ENCODE measurements around the gene BBS9.
"Not testable (repeated sequence)": the region's sequence is repeated elsewhere in the genome, so short reads cannot be mapped to it uniquely, and the experiment has no call there.

The BBS9 gene

DNA sequence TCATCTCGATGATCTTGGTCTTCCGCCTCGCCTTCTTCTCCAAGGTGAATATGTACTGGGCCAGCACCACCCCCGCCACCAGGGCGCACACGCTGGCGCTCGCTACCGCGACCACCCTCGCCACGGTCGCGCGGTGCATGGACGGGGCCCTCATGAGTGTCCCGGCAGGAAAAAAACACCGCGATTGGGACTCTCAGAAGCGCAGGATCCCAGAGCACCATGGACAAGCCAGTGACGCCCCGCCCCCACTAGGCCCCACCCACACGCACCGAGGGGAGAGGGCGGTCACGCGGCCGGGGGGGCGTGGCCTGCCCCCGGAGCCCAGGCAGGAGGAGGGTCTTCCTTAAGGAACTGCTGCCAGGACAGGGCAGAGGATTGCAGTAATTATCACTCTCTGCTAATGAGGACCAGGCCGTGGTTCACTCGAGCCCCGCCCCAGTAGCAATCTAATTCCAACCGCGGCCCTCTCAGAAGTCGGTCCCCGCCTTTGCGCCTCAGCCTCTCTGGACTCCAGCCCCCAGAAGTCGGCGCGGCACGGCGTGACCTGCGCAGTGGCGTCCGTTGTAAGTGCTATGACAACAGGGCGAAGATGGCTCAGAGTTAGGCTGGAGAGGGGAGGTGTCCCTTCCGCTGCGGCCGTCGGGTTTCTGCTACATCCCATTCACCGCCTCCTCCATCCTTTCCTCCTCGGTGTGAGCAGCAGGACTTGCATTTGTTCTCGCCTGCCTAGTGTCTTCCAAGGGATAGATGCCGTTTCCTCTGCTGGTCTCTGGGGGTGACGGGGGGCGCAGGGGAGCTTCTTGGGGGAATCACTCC is at the start of gene BBS9:
TSS of gene BBS9 (plus strand) at position 575 of the 816 bp plus-strand sequence. CDS start 16,689 bp downstream, outside the sequence.
- peak; percentile 94 for DNase-seq

DNA sequence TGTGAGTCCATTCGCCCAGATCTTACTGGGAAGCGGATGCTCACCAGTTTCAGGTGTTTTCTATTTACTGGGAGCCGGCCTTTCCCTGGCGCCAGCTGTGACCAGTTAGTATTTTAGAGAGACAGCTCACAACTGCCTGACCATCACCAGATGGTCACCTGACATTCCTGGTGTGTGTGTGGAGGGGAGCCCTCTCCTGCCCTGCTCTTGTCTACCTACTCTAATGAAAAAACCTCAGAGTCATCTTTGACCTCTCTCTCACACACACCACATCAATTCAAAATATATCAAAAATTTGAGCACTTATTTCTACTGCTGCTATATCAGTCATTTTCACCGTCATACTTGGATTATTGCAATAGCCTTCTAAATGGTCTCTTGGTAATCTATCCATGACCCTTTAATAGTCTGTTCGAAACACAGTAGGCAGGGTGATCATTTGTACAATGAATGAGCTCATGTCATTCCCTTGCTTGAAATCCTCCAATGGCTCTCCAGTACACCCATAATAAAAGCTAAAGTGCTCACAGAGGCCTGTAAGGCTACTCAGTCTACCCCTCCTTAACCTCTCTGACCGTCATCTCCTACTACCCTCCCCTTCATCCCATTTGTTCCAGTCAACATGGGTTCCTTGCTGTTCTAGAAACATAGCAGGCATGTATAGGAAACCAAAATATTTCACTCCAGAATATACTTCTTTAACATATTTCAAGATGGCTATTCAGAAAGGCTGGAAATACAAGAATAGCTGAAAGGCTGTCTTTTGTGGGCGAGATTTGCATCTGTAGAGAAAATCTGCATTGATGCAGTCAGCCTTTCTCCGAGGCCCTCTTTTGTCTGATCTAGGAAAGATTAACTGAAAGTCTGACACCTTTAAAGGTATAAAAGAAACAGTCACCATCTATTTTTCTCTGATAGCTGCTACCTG is 49.3 kb upstream of the BBS9 start:
- no peak for DNase-seq

DNA sequence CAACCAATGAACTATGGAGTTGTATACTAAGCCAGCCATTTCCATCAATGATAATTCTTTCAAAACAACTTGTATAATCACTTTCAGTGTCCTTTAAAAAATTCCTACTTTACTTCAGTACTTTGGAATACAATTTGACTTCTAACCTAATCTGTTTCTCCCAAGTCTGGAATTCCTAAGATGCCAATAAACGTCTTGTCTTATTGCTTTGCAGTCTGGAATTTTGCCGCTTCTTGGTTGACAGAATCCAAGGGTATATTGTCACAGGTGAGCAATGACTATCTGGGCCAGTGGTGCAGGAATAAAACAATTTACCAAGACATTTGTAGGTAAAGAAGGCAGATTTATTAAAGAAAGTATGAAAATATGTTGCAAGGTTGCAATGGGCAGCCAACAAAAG is 42.0 kb upstream of the BBS9 start:
- DNase-seq, result no peak

DNA sequence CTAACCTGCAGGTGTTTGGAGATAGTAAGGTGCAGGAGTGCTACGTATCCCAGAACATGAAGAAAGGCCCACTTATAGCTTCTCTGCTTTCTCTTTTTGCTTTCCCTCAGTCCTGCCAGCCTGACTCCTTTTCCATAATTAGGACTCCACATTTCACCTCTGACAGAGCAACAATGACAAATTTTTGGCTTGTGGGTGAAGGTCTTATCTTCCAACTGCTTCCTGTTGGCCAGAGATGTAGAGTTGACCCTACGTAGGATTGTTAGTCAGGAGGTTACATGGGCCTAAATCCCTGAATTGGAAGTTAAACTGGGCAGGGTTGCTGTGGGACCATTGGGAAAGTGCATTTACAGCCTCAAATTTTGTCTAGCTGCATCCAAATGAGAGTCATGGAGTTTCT is 41.5 kb upstream of the BBS9 start:
- DNase-seq, result no peak

DNA sequence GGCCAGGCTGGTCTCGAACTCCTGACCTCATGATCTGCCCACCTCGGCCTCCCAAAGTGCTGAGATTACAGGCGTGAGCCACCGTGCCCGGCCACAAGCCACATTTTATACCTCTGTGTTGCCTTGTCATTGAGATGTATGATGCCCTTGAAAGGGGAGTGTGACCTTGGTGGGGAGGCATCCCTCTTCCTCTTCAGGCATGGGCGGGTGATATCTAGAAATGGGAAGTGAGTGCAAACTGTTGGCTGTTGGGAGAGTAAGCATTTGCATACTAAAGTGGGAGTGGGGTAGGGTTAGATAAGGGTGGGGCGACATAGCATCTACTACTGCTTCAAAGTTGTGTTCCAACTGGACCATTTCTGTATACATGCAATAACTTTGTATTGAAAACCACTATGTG is 40.2 kb upstream of the BBS9 start:
- no peak for DNase-seq

DNA sequence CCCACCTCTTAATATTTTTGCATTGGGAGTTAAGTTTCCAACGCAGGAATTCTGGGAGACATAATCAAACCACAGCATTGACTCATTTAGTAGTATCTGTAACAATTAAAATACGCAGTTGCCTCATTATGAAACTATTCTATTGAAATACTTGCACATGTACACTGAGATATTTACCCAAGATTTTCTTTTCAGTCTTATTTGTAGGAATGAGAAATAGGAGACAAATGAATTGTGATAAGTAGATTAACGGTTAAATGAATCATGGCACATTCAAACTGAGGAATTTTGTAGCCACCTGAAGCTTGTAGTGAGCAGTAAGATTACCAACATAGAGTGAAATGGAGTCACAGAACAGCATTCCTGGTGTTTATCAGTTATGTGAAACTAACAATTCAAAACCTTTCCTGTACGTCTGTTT is 38.2 kb upstream of the BBS9 start:
- no peak for DNase-seq

DNA sequence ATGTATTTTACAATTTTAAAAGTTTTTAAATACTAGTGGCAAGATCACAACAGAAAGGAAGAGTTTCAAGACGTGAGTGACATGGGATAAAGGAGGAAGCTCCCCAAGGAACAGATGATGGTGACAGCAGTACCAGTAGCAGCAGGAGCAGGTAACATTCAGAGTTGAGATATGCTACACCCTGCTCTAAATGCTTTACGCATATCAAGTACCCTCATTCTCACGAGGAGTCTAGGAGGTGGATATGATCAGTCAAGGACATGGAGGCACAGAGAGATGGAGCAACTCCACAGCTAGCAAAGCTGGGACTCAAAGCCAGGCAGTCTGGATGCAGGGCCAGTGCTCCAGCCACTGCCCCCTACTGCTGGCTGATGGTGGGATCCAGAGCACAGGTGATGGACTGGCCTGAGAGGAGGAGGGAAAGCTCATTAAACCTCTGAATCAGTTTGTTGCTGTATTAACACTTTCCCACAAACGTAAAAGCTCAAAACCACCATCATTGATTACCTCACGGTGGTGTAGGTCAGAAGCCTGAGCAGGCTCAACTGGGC is 37.6 kb upstream of the BBS9 start:
- no peak for DNase-seq

DNA sequence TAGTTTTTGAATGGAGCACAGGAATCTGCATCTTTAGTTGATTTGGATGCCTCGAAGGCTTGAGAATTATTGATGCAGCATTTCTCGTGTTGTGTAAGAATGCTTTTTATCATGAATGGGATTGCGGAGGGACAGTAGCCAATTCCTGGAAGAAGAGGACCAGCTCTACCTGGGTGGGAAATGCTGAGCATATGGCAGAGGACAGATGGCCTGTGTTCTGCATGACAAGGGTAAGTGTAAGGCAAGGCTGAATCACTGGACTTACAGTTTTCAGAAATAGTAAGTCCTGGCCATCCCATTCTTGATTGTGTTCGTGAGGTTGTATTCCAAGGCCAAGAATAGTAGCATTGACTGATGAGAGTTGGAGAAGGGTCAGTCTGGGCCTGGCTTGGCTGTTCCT is 36.1 kb upstream of the BBS9 start:
- DNase-seq, result no peak

DNA sequence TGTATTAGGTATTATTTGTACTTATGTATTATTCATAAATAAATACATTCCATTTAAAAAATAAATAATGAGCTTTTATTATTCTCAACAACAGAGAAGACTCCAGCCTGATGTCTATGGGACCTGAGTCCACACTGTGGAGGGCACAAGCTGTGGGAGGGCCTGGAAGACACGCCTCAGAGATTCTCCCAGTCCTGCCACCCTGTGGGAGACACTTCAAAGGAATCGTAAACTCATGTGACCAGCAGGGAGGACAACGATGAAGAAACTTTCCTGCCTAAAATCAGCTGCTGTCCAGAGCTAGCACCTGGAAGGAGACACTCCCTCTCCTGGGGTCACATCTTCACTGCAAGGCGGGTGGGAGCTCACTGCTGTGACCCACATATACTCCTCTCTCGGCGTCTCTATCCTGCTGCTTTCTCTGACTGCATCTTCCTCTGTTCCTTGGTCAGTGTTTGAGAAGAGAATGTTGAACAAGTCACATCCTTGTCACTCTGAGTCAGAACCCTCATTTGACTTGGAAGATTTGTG is 34.6 kb upstream of the BBS9 start:
- DNase-seq, result not testable (repeated sequence)

DNA sequence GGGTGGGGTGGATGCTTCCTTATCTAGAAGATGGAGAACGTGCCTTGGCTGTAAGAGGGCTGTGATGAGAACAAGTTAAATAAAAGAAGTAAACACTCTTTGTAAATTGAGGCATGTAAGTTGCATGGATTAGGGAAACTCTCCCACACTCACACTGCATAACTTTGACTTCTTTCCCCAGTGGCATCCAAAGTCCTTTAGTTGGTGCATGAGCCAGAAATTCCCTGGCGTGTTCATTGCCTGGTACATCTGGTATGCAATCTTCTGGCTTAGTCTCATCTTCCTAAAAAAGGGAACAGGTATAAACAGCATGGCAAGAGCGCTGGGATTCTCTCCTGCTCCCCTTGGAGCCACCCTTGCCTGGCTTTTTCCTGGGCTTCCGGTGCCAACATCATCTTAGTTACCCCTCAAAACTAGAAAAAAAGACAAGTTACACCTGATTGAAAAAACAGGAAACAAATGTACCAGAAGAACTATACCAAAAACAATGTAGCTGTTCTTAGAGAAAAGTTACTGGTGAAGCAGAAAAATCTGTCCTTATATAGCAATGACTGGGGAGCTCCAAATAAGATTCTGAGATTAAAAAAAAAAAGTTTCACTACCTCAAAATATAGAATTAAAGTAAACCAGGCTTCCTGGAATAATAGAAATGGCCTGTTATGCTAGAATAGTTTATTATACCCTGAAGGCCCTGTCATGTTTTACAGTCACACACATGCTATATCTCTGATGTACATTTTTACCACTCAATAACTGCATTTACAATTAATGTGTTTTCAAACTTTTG is 30.0 kb upstream of the BBS9 start:
- DNase-seq, result no peak

DNA sequence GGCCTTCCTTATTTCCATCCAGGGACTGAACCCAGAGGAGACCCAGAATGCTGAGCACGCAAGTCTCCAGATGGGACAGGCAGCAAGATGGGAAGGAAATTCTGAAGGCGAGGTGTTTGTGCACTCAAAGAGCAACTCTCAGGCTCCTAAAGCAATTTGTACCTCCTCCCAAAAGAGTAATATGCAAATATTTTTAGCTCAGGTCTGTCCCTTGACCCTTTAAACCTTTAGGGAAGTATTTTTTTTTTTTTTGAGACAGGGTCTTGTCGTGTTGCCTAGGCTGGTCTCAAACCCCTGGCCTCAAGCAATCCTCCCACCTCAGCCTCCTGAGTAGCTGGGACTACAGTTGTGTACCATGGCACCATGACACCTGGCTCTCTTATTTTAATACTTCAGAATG is 28.6 kb upstream of the BBS9 start:
- DNase-seq, result no peak

DNA sequence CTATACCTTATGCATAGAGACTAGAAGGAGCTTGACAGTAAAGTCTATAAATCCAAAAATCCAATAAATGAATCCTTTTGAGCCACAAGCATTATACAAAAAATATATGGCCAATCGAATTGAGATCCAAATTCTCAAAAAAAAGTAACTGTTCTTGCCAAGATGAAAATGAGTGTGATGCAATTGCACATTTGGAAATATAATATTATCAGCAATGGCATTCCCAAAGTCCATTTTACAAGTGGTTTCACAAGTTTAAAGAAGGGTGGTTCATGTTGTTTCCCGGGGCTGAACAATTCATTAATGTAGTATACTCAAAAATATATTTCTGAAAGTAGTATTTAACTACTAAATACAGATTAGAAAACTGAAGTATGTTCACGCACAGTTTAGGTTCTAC is 27.5 kb upstream of the BBS9 start:
- no peak for DNase-seq

DNA sequence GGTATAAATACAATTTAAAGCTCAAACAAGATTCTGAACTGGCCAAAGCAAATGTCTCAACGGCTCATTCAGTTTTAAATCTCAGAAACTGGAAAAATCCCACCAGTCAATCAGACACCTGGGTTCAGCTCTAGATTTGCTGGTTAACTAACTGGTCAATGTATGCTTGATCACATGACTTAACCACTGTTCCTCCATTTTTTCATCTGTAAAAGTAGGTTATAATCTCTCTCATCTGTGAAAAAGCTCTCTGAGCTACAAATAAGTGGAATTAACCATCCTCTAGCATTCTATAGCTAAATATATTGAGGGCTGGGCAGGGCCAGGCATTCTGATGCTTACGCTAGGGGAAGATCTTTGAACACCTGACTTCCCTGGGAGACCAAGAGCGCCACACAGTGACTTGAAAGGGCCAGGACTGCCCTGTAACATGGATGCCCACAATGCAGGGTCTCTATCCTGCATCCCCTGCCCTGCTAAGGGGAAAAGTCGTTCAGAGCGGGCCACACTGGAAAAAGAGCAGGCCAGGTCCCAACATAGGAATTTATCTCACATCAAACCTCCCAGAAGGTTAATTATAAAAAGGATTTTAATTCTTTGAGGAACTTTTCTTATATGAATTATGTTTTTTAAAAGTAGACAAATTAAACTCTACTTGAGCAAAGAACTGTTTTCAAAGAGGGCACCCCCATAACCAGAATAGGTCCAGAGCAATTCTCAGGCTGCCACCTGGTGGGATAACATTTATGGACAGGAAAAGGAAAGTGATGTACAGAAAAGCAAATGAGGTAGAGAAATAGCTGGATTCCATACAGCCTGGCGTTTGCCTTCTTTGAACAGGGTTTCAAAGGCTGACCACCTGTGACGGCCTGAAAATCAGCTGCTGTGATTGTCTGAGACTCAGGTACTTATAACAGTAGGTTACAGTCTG is 22.0 kb upstream of the BBS9 start:
- peak; percentile 47 for DNase-seq

DNA sequence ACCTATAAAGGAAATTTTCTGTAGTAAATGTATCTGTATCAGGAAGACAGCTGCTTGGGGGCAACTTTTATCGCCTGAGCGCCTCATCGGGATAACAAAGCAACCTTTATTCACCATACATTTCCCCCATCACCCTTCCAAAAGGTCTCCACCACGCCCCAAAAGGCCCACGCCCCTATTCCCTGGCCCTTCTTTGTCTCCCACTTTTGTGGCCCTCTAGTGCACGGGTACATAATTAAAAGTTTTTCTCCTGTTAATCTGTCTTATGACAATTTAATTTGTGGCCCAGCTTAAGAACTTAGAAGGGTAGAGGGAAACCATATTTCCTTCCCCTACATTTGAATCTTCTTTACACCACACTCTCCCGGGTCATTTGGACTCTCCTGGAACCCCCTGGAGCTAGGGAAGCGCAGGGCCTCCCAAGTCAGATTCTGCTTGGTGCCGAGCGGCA is 20.8 kb upstream of the BBS9 start:
- DNase-seq, result peak; percentile 44

DNA sequence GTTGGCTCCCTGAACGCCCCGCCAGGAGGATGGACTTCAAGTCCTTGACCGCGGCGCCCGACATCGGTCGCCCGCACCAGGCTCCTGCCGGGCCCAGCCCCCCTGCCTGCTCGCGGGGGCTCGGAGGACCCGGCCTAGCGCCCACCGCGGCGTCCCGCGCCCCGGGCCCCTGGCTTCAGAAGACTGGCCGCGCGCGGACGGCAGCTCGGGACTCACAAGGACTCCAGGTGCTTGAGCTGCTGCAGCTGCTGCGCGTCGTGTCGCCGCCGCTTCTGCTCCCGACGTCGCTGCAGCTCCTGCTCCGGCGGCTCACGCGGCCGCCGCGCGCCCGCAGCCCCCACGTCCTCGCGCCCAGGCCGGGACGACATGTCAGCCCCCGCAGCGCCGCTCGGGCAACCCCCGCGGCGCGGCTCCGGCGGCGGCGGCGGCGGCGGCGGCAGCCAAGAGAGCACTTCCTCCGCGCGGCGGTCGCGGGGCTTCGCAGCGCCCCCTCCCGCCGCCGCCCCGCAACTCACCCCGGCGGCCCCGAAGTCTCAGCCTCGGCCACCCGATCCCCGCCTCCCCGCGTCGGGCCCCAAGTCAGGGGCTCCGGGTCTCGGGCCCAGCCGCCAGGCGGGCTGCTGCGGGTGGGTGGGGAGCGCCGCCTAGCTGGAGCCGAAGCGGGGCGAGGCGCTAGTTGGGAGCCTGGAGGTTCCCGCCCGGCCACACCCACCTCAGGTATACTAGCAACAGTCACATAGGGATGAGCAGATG is 20.2 kb upstream of the BBS9 start, which contains the start of gene RP9:
TSS of gene RP9 (minus strand) at position 400 of the 753 bp plus-strand sequence. CDS start at position 368, 32 bp downstream.
- peak; percentile 85 for DNase-seq

DNA sequence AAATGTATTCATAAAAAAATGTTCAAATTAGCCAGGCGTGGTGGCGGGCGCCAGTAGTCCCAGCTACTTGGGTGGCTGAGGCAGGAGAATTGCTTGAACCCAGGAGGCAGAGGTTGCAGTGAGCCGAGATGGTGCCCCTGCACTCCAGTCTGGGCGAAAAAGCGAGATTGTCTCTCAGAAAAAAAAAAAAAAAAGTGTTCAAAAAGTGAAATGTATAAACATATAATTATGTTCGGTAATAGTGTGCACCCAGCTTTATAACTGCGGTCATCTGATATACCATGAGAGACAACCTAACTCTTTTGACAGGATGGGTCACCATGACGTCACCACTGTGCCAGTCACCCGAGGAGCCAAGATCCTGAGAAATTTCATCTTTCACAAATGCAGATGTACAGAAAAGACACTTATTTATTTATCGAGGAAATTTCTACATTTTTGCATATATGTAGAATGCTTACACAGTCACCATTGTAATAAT is 19.6 kb upstream of the BBS9 start:
- DNase-seq, result no peak

DNA sequence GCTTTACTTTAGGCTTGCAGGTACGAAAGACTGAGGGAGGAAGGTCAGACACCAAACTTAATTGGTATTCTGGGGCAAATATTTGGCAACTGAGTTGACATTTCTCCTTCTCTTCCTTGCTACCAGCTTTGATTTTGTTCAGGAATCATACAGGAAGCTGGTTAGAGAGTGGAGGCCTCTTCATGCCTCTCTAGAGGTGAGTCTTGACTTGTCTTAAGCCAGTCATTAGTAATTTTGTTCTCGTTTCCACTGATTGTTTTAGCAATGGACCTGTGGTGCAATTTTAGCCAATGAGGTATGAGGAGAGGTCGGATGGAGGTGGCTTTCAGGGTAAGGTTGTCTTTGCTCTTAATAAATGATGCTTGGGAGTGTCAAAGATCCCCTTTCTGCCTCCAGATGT is 17.8 kb upstream of the BBS9 start:
- no peak for DNase-seq

DNA sequence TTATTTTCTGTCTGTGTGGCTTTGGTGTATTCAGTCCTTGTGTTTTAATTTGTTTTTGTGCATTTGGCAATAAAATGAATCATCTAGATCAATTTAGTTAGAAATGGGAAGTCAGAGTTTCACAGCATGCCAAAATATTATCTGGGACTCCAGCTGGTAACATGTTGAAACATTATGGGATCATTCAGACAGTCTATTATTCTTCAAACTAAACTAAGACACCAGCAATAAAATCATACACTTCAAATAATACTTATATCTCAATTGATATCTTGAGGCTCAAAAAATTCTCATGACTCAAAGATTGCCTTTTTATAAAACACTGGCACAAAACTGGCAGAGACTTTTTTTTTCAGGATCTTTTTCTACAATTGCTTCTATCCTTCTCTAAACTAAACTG is 14.4 kb upstream of the BBS9 start:
- DNase-seq, result no peak

DNA sequence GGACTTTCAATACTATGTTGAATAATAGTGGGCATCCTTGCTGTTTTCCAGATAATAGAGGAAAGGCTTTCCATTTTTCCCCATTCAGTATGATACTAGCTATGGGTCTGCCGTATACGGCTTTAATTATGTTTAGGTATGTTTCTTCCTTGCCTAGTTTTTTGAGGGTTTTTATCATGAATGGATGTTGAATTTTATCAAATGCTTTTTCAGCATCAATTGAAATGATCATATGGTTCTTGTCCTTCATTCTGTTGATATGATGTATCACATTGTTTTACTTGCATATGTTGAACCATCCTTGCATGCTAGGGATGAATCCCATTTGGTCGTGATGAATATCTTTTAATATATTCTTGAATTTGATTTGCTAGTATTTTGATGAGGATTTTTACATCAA is 11.0 kb upstream of the BBS9 start:
- no peak for DNase-seq

DNA sequence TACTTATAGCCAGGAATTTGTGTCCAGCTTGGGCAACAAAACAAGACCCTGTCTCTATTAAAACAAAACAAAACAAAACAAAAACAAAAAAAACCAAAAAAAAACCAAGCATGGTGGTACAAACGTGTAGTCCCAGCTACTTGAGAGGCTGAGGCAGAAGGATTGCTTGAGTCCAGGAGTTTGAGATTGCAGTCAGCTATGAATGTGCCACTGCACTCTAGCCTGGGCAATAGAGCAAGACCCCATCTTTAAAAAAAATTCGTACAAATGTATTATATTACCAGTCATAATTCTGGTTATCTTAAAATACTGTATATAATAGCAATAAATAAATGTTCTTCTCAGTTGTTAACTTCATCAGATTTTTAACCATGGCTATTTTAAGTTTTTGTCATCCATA is 2.3 kb upstream of the BBS9 start:
- no peak for DNase-seq

Measured in activated CD4-positive, alpha-beta T cell treated with anti-CD3 and anti-CD28 coated beads, Interleukin-10, Interleukin-2, amounts not matched to agents 100 ng/mL and 50 ng/mL, durations not matched to agents 16 hours and 8 hours (primary cell).